Left lobe of liver (tissue), 2 donors: Measurements from ENCODE around the gene NID2. TPM values are rescaled to one million over a fixed set of nuclear protein-coding genes. Genes with fewer than 3 reads are reported as not detected.

ENCODE experiments used
- ATAC-seq: fragments of 200-7000 bp; cut with Tn5 transposase; one replicate; pipeline ENCODE4 v1.9.1; 2020; ENCODE audit warnings: mild to moderate bottlenecking, moderate library complexity
- DNase-seq: peaks from one replicate; pipeline ENCODE4 v3.0.0-alpha.2; 2020; ENCODE audit warnings: low spot score
- total RNA-seq: library from RNA; stranded (reverse); gene quantifications from one replicate; pipeline ENCODE4 v1.2.1, GENCODE V29; 2021
- donor health status: DM: no; HTN: no; CAD: no; lungs with moderate emphysema.
- donor health status: DM: no; HTN: yes; CAD: no.

Gene NID2, protein sequence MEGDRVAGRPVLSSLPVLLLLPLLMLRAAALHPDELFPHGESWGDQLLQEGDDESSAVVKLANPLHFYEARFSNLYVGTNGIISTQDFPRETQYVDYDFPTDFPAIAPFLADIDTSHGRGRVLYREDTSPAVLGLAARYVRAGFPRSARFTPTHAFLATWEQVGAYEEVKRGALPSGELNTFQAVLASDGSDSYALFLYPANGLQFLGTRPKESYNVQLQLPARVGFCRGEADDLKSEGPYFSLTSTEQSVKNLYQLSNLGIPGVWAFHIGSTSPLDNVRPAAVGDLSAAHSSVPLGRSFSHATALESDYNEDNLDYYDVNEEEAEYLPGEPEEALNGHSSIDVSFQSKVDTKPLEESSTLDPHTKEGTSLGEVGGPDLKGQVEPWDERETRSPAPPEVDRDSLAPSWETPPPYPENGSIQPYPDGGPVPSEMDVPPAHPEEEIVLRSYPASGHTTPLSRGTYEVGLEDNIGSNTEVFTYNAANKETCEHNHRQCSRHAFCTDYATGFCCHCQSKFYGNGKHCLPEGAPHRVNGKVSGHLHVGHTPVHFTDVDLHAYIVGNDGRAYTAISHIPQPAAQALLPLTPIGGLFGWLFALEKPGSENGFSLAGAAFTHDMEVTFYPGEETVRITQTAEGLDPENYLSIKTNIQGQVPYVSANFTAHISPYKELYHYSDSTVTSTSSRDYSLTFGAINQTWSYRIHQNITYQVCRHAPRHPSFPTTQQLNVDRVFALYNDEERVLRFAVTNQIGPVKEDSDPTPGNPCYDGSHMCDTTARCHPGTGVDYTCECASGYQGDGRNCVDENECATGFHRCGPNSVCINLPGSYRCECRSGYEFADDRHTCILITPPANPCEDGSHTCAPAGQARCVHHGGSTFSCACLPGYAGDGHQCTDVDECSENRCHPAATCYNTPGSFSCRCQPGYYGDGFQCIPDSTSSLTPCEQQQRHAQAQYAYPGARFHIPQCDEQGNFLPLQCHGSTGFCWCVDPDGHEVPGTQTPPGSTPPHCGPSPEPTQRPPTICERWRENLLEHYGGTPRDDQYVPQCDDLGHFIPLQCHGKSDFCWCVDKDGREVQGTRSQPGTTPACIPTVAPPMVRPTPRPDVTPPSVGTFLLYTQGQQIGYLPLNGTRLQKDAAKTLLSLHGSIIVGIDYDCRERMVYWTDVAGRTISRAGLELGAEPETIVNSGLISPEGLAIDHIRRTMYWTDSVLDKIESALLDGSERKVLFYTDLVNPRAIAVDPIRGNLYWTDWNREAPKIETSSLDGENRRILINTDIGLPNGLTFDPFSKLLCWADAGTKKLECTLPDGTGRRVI (N-terminal part only)
- total RNA-seq: 2.6 TPM

DNA sequence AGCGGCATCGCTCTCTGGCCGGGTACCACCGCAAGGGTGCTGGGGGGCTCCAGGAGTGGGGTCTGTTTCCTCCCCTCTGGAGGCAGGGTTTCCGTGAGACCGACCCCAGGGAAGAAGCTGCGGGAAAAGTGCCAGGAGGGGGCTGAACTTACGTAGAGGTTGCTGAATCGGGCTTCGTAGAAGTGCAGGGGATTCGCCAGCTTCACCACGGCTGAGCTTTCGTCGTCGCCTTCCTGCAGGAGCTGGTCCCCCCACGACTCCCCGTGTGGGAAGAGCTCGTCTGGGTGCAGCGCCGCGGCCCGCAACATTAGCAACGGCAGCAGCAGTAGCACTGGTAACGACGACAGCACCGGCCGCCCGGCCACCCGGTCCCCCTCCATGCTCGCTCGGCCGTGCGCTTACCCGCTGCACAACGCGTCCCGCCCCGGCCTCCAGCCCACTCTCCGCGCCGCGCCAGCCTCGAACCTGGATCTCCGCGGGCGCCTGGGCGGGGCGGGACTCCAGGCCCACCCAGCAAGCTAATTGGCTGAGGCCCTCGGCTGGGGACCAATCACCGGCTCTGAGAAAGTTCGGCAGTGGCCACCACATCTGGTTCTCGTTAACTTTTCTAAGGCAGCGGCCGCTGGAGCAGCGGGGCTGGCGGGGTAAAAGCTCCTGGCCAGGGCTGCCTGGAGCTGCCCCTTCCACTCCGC is at the start of gene NID2:
NID2 (minus strand) TSS at position 445 of the 692 bp plus-strand sequence; CDS start at position 380, 65 bp downstream.
- peak; percentile 75 for ATAC-seq
- DNase-seq: peak; percentile 60

DNA sequence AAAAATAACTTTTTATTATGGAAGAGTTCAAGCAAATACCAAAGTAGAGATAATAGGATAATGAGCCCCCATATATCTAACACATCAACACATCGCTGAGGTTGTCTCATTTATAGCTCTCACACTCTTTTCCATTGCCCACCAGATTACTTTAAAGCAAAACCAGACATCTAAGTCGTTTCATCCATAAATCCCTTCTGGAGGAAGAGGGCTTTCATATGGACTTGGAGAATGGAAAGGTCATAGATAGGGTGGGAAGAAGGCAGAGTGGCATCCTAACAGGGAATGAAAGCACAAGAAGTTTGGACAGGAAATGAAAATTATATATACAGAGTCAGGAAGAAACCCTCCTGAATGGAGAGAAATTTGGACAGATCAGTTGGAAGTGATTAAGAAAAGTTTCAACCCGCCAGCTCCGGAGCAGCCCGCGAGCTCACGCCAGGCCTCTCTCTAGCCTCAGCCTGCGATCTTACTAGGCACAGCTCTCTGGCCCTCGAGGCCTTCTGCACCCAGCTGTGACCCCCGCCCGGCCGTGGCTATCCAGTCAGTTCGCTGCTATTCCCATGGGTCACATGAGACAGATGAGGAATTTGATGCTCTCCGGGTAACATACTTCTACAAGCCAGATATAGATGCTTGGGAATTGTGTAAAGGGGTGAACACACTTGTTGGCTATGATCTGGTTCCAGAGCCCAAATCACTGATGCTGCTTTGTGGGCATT is 48.4 kb upstream of the NID2 start:
- ATAC-seq: no peak
- DNase-seq: no peak

DNA sequence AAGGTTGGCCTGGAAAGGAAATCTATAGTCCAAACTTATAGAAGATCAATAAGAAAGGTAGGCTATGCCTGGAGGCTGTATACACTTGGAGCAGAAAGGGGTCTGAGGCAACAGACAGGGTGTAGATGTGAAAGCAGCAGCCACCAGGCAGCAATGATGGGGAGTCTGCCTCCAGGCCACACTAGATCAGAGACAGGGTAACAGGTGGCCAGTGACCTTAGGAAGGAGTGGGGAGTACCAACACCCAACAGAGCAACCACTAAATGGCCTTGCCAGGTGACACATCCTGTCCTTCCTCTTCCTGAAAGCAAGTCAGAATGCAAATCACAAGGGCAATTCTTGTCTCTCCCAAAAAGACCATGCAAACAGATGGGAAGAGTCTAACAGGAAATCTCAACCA is 46.4 kb upstream of the NID2 start:
- no peak for ATAC-seq
- no peak for DNase-seq

DNA sequence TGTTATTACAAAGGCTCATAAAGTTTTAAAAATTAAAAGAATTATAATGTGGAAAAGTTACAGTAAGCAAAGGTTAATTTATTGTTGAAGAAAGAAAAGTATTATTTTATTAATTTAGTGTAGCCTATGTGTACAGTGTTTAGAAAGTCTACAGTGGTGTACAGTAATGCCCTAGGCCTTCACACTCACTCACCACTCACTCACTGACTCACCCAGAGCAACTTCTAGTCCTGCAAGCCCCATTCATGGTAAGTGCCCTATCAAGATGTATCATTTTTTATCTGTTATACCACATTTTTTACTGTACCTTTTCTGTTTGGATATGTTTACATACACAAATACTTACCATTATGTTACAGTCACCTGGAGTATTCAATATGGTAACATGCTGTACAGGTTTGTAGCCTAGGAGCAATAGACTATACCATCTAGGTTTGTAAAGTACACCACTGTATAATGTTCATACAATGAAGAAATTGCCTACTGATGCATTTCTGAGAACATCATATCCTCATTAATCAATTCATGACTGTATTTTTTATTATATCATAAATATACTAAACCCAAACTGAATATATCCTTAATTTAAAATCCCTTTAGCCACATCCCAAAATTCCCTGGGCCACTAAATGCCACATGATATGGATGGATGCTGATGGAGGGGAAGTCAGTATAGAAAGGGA is 43.6 kb upstream of the NID2 start:
- DNase-seq: no peak
- no peak for ATAC-seq

DNA sequence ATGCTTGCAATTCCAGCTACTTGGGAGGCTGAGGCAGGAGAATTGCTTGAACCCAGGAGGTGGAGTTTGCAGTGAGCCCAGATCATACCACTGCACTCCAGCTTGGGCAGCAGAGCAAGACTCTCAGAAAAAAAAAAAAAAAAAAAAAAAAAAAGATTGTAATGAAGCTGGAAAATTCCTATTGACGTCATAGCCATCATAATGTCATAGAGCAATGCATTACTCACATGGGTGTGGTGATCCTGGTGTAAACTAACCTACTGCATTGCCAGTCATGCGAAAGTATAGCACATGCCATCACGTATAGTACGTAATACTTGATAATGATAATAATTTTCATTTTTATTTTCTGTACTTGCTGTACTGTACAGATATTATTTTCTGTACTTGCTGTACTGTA is 42.7 kb upstream of the NID2 start:
- no peak for ATAC-seq

DNA sequence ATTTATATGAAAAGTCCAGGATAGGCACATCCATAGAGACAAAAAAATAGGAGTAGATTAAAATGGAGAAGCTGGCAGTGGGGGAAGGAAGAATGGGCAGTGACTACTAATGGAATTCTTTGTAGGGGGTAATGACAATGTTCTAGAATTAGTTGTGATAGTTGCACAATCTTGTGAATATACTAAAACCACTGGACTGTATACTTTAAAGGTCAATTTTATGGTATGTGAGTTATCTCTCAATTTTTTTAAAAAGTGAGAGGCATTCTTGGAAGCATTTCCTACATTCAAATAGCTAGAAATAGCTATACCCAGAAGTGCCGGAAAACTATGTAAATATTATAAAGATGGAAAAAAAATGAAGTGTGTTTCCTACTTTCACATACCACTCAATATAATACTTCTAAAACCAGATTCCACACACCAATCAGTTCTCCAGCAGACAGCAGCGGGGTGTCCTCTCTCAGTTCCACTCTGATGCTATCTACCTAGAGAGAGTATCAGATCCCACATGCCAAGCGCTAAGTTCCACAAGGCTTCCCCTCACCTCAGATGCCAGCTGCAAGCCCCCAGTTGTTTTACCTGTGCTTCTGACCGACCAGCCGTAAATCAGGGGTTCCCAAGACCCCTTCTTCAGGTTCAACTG is 41.7 kb upstream of the NID2 start:
- no peak for ATAC-seq
- DNase-seq: no peak

More for the DNA sequence above, 42.7 kb upstream of the NID2 start:
- DNase-seq: no peak

DNA sequence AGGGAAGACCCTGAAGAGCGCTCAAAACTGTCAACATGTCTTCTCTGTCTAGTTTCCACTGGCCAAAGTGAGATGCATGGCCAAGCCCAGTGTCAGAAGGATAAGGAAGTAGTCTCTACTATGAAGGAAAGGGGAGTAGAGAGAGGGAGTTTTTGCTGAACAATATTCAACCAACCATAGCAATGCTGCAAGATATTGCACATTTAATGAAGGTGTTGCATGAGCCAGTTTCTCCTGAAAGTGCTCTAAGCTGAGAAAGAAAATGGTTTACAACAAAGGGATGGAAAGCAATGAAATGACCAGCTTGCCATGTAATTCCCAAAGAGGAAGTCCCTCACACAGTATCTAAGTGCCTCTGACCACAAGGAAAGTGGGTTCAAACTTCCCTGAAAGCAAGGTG is 40.0 kb upstream of the NID2 start:
- DNase-seq (no peak), ATAC-seq (no peak)

DNA sequence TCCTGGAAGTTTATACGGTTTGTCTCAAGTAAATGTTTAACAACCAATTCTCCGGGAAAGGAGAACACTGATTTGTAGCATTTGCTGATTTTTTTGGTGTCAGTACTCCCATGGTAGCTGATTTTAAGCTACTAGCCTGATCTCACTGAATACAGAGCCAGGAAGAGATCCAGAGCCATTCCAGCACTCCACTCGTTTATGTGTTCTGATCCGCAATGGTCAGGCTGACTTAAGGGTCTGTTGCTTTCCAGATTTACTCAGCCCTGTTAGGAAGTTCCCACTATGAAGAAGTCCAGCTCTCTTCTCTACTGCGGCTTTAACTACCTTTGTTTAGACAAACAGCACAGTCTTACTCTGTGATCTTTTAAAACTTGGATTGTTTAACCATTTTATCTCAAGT is 38.0 kb upstream of the NID2 start:
- ATAC-seq (no peak), DNase-seq (no peak)

DNA sequence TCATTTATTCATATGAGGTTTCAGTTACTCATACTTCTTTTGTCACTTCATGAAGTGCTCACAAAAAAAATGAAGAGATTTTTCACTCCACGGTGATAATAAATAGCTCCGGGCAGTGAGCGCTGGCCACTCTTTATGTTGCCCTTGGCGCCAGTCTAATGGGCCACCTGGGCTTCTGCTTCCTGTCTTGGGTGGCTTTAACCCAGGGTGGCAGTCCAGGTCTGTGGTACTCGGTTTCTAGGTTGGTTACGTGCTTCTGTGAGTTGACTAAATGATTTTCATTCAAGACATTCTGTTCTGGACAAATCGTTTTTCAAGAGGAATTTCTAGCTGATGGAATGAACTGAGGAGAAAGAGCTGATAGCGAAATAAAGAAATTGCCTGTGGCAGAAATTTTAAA is 34.6 kb upstream of the NID2 start:
- no peak for DNase-seq
- ATAC-seq: no peak

DNA sequence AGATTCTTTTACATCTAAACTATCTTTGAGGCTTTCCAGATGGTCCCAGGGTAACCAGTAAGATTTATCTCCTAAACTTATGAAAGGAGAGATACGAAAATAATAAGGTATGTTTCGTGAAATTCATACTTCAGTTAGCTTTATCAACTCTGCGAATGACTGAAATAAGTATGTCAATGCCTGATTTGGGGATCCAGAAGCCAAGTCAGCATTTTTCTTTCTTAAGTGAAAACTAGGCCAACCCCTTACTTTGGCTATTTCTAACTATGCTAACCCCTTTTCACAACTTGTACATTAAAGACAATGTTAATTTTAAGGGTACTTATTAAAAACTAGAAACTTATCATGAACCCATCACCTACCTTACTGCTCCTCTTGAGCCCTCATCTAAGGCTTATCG is 26.9 kb upstream of the NID2 start:
- ATAC-seq (no peak), DNase-seq (no peak)

DNA sequence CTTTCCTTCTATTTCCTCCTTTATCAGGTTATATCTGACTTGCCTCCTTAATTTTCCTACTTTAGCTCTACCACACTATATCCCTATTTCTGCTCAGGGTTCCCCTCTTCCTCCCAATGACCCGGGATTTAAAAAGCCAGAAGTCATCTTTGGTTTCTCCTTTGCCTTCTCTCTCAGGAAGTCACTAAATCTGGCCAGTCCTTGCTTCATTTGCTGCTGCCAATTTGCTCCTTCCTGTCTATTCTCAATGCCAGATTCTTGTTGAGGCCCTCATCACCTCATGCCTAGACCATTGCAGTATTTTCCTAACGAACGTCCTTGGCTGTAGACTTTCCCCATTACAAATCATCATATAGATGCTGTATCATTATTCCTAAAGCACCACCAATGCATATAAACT is 26.5 kb upstream of the NID2 start:
- ATAC-seq (no peak), DNase-seq (no peak)

DNA sequence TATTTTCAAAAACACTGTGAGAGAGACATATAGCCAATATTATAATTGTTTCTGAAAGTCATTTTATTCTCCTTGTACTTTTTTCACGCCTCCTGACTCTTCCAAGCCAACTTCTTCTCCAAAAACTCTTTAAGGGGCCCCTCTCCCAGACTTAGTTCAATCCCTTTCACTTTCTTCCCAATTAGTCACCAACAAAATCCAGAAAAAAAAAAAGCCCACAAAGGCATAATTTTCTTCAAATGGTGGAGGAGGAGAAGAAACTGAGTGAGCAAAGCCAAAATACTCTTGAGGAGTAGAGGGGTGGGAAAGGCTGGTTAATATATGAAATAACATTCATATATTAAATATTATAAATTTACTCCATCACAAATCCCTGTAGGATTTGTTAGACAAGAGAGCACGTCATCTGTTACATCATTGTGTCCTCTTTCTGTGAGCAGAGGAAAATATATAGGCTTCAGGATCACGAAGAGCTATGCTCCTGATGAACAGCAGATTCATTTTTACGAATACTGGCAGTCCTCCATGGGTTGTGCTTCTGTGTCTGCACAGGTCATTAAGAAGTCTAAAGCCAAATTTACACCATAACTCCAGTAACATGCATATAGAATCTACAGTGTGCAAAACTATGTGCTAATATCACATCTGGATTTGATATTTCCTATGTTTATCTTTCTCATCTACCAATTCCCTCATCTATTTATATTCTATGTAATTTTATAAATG is 25.9 kb upstream of the NID2 start:
- DNase-seq (no peak), ATAC-seq (no peak)

DNA sequence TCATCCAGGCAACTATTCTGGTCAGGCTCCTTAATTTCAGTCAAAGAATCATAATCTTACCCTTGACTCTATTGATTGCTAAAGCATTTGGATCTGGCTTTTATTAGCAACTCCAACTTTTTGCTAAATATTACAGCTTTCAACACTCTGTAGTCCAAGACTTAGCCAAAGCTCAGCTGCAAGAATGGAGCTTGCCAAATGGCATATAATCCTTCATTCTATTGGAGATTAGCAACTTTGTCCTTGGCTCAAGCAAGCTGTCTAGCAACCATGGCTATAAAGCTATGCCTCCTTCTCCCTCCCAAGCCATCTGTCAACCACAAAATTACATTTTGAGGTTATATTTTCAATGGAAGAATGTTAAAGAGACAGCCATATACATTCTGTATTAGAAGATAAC is 23.1 kb upstream of the NID2 start:
- ATAC-seq (no peak), DNase-seq (no peak)

DNA sequence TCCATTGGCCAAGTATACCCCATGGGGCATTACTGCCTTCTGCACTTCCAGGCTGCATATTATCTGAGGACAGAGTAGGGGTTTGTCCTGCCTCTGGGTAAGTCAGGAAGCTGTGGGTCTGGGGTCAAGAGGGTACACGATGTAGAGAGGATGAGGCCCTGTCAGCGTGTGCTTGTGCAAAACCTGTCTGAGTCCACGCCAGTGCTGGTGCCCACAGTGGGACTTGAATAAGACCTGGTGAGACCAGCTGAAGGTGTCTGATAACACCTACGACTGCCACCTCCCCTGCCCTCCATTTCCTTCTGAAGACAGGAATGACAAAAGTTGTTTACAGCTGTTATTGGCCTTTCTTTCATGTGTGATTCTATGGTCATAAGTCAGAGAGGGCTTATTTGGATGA is 22.1 kb upstream of the NID2 start:
- ATAC-seq (no peak), DNase-seq (no peak)

DNA sequence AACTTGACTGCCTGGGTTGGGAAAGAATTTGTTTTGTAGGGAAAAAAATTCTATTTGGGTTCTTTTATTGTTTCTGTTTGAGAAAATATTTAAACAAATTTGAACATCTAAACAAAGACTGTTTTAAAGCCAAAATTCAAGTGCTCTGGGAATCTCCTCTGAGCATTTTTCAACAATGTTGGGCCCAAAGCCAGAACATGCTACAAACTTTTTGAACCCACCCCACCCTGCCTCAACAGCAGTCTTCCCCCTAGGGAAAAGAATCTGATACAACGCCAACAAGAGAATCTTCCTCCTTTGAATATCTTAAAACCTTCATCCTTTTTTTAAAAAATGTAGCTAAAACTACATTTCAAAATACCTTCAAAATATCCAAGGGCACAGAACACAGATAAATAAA is 20.4 kb upstream of the NID2 start:
- DNase-seq: no peak
- no peak for ATAC-seq

DNA sequence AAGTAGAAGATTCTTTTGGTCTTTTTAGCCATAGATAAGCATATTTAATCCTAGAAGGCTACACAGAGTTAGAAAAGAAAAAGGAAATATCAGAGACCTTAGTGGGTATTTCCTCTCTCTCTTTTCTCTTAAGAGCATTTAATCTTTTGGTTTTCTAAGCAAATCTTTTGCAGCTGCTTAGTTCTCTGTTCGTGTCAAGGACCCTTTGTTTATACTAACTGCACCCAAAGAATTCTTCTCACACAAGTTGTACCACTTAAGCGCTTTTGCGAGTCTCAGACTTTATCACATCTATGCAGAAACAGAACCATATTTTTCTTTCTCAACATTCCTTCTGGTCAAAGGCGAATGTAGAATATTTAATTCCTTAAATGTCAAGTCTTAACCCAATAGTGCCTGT is 17.9 kb upstream of the NID2 start:
- no peak for ATAC-seq
- no peak for DNase-seq

DNA sequence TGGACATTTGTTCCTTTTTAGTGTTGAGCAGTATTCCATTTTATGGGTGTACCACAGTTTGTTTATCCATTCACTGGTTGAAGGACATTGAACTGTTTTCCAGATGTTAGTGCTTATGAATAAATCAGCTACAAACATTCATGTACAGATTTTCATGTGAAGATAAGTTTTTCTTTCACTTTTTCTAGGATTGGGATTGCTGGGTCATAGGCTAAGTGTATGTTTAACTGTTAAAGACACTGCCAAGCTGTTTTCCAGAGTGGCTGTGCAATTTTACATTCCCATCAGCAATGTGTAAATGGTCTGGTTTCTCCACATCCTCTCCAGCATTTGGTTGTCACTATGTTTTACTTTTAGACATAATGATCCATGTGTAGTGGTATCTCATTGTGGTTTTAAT is 14.0 kb upstream of the NID2 start:
- no peak for ATAC-seq
- no peak for DNase-seq

DNA sequence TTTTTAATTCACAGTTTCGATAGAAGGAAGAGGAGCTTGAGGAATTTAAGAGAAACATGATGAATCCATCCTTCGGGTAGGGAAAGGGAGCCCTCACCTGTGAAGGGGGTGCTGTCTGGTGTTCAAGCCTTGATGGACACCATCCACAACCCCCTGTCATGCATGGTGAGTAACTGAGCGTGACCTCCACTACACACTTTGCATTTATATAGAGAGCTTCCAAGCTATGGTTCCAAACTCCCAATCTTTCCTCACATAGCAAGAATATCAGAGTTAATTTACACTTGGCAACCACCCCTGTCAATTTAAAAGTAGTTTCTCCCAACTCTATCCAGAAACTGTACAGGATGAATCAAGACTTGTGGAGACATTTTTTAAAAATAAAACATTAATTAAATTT is 13.1 kb upstream of the NID2 start:
- DNase-seq (no peak), ATAC-seq (no peak)
